HepG2 (cell line): ENCODE data around the gene SIGLEC14. TPM values are rescaled to one million over a fixed set of nuclear protein-coding genes. Genes with fewer than 3 reads are reported as not detected.

ENCODE experiments used
- BCL6 ChIP-seq: IDR thresholded peaks from 2 replicates; pipeline ENCODE4 v1.6.1; 2016; ENCODE audit warnings: missing genetic modification reagents, missing compliant biosample characterization
- FOXK2 ChIP-seq: fragments of 450-650 bp; IDR thresholded peaks from 2 replicates; pipeline ENCODE4 v1.6.1; 2016
- HHEX ChIP-seq: IDR thresholded peaks from 2 replicates; pipeline ENCODE4 v1.6.1; 2016; ENCODE audit warnings: control low read depth
- LRRFIP1 ChIP-seq: sonication (generic); formaldehyde crosslinking; conservative IDR thresholded peaks from 2 replicates; pipeline ENCODE4 v1.4.0; 2020; ENCODE audit warnings: missing genetic modification reagents
- NR2F6 ChIP-seq, 2 experiments: IDR thresholded peaks; 2 replicates each; pipeline ENCODE4 v1.6.1; 2016; ENCODE audit warnings: antibody characterized with exemption in 1 of 2, mild to moderate bottlenecking in 1 of 2
- ONECUT2 ChIP-seq: sonication (generic); formaldehyde crosslinking; IDR thresholded peaks from 2 replicates; pipeline ENCODE4 v1.4.0; 2020; ENCODE audit warnings: missing genetic modification reagents
- PBX3 ChIP-seq: sonication (generic); formaldehyde crosslinking; IDR thresholded peaks from 2 replicates; pipeline ENCODE4 v1.8.1; 2023; ENCODE audit warnings: missing genetic modification reagents, inconsistent platforms, borderline replicate concordance
- RAD51 ChIP-seq: fragments of 450-650 bp; IDR thresholded peaks from 2 replicates; pipeline ENCODE4 v1.6.1; 2016; ENCODE audit warnings: borderline replicate concordance
- RBM22 ChIP-seq: fragments of 200-400 bp; formaldehyde crosslinking; optimal IDR thresholded peaks from 2 replicates; pipeline ENCODE3; 2017; ENCODE audit warnings: mild to moderate bottlenecking, low read length, moderate library complexity
- REXO4 ChIP-seq: sonication (generic); formaldehyde crosslinking; IDR thresholded peaks from 2 replicates; pipeline ENCODE4 v1.8.0; 2022; ENCODE audit warnings: missing genetic modification reagents, mild to moderate bottlenecking, borderline replicate concordance
- RFX1 ChIP-seq: fragments of 450-650 bp; IDR thresholded peaks from 2 replicates; pipeline ENCODE4 v1.6.1; 2017
- SNAPC2 ChIP-seq: sonication (generic); formaldehyde crosslinking; IDR thresholded peaks from 2 replicates; pipeline ENCODE4 v1.8.1; 2022; ENCODE audit warnings: mild to moderate bottlenecking, missing genetic modification reagents
- SOX6 ChIP-seq, 2 experiments: fragments of 450-650 bp in 1 of 2; sonication (generic) in 1 of 2; formaldehyde crosslinking in 1 of 2; IDR thresholded peaks; 2 replicates each; pipeline versions ENCODE4 v1.4.0 to v1.6.1; 2017 to 2020; ENCODE audit warnings: antibody characterized with exemption in 1 of 2, mild to moderate bottlenecking in 1 of 2, missing genetic modification reagents in 1 of 2
- SRF ChIP-seq: IDR thresholded peaks from 2 replicates; pipeline ENCODE4 v1.6.1; 2011; ENCODE audit warnings: mild to moderate bottlenecking, low read depth, low read length, moderate library complexity
- SRSF1 ChIP-seq: fragments of 200-400 bp; formaldehyde crosslinking; optimal IDR thresholded peaks from 2 replicates; pipeline ENCODE3; 2017; ENCODE audit warnings: mild to moderate bottlenecking, low read depth, low read length, moderate library complexity
- TMF1 ChIP-seq: sonication (generic); formaldehyde crosslinking; IDR thresholded peaks from 2 replicates; pipeline ENCODE4 v1.8.1; 2022; ENCODE audit warnings: low read depth, missing genetic modification reagents
- YEATS4 ChIP-seq: sonication (generic); formaldehyde crosslinking; IDR thresholded peaks from 2 replicates; pipeline ENCODE4 v1.4.0; 2020; ENCODE audit warnings: missing genetic modification reagents, borderline replicate concordance
- ZNF143 ChIP-seq: sonication (generic); formaldehyde crosslinking; IDR thresholded peaks from 2 replicates; pipeline ENCODE4 v1.4.0; 2020; ENCODE audit warnings: missing genetic modification reagents
- ZNF20 ChIP-seq: sonication (generic); formaldehyde crosslinking; IDR thresholded peaks from 2 replicates; pipeline ENCODE4 v1.4.0; 2020; ENCODE audit warnings: mild to moderate bottlenecking, moderate library complexity, missing genetic modification reagents
- ZNF33A ChIP-seq: sonication (generic); formaldehyde crosslinking; IDR thresholded peaks from 2 replicates; pipeline ENCODE4 v1.5.1; 2020; ENCODE audit warnings: missing genetic modification reagents, mild to moderate bottlenecking, moderate library complexity, borderline replicate concordance
- ZNF34 ChIP-seq: sonication (generic); formaldehyde crosslinking; IDR thresholded peaks from 2 replicates; pipeline ENCODE4 v1.4.0; 2020; ENCODE audit warnings: mild to moderate bottlenecking, missing genetic modification reagents, borderline replicate concordance
- ZNF513 ChIP-seq: sonication (generic); formaldehyde crosslinking; conservative IDR thresholded peaks from 2 replicates; pipeline ENCODE4 v1.5.0; 2020; ENCODE audit warnings: missing genetic modification reagents
- ZNF605 ChIP-seq: sonication (generic); formaldehyde crosslinking; IDR thresholded peaks from 2 replicates; pipeline ENCODE4 v1.8.0; 2022; ENCODE audit warnings: mild to moderate bottlenecking, missing genetic modification reagents
- ZNF629 ChIP-seq: sonication (generic); formaldehyde crosslinking; conservative IDR thresholded peaks from 2 replicates; pipeline ENCODE4 v1.5.0; 2020; ENCODE audit warnings: missing genetic modification reagents
- ZNF660 ChIP-seq: sonication (generic); formaldehyde crosslinking; IDR thresholded peaks from 2 replicates; pipeline ENCODE4 v1.5.1; 2020; ENCODE audit warnings: mild to moderate bottlenecking, low read depth, missing genetic modification reagents, borderline replicate concordance
- ZNF749 ChIP-seq: sonication (generic); formaldehyde crosslinking; IDR thresholded peaks from 2 replicates; pipeline ENCODE4 v1.8.0; 2022; ENCODE audit warnings: mild to moderate bottlenecking, missing genetic modification reagents, moderate library complexity, borderline replicate concordance
- ZNF773 ChIP-seq: sonication (generic); formaldehyde crosslinking; IDR thresholded peaks from 2 replicates; pipeline ENCODE4 v1.4.0; 2020; ENCODE audit warnings: missing genetic modification reagents, borderline replicate concordance
- ZNF782 ChIP-seq: sonication (generic); formaldehyde crosslinking; IDR thresholded peaks from 2 replicates; pipeline ENCODE4 v1.4.0; 2020; ENCODE audit warnings: missing genetic modification reagents, mild to moderate bottlenecking, borderline replicate concordance
- polyA plus RNA-seq, 8 experiments: library from polyadenylated mRNA; depleted of rRNA in 3 of 8; stranded (reverse) in 7 of 8; unstranded in 1 of 8; fragments of >200 nt; fragmentation: Illumina TruSeq in 4 of 8; extraction: Trizol in 4 of 8; gene quantifications; 2 replicates each; pipeline versions ENCODE4 v1.2.1 to v1.2.3, GENCODE V29; 2011 to 2016; ENCODE audit warnings: low read depth in 4 of 8, missing spikeins in 1 of 8, mixed read lengths in 1 of 8; ENCODE audit not compliant: insufficient read depth in 1 of 8
- total RNA-seq, 5 experiments: library from RNA; depleted of rRNA; stranded (reverse); fragments of >200 nt; fragmentation: Illumina TruSeq; extraction: Trizol; gene quantifications; 2 replicates each; pipeline ENCODE4 v1.2.3, GENCODE V29; 2016; ENCODE audit warnings: low read depth in 1 of 5

SIGLEC14 gene
- total and polyA plus RNA-seq, 2 of the 13 experiments (the other 11 are each of a cell fraction or from before 2014, with no cell fraction given), result 0.05 to 0.09 TPM

GRCh38 chr19:51690454-51691073 lies 43.9 kb upstream of the SIGLEC14 start (continued):
- TF ChIP-seq PBX3 (no peak), ZNF33A (no peak), YEATS4 (CRISPR knock-in tag) (no peak), TMF1 (no peak), HHEX (CRISPR knock-in tag) (no peak), REXO4 (CRISPR knock-in tag) (no peak), ZNF782 (CRISPR knock-in tag) (no peak), ZNF143 (CRISPR knock-in tag) (peak; percentile 75), ZNF34 (CRISPR knock-in tag) (no peak), FOXK2 (no peak), ZNF513 (CRISPR knock-in tag) (no peak), BCL6 (no peak), LRRFIP1 (CRISPR knock-in tag) (no peak), SRF (no peak), ZNF660 (CRISPR knock-in tag) (no peak), ZNF749 (no peak), SRSF1 (peak; percentile 40), RAD51 (no peak), ZNF605 (CRISPR knock-in tag) (no peak), RFX1 (peak; percentile 38), SOX6 (IDR thresholded peaks at IDR 0.05) (no peak), SOX6 (CRISPR knock-in tag; IDR thresholded peaks at IDR 0.05) (peak; percentile 29; the same call in 1 of the 2 replicates), RBM22 (no peak), ZNF773 (no peak), NR2F6 (IDR thresholded peaks at IDR 0.05) (peak; percentile 75), NR2F6 (CRISPR knock-in tag; IDR thresholded peaks at IDR 0.05) (0 out of 2 replicates have a peak, but pooled peaks have one; percentile 15), SNAPC2 (CRISPR knock-in tag) (no peak), ZNF20 (CRISPR knock-in tag) (no peak), ONECUT2 (CRISPR knock-in tag) (no peak), ZNF629 (CRISPR knock-in tag) (no peak)
